ENCODE results near the gene GEMIN8. TPM values are rescaled to one million over a fixed set of nuclear protein-coding genes. Genes with fewer than 3 reads are reported as not detected.

GEMIN8 gene
- total RNA-seq, 1 donor from 2014 or later, result 7.9 TPM

DNA sequence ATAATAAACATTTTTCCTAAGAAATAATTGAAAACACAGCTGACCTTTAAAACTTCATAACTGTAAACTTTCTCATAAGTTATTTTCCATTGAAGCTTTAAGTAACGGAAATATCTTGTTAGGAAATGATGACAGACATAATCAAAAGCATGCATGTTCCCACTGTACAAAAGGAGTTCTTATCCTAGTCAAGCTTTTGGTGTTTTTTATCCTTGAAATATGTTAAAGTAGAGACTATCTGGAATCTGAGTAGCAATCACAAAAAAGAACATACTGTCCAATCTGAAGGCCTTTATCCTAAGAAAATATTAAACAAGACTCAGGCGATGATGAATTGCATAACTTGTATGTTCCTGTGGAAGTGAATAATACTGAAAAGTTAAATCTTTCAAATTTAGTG is 14.4 kb downstream of the GEMIN8 start:
- Histone ChIP-seq H3K27me3 (ENCODE audit: control insufficient read depth, insufficient read depth, low read length) (no peaks in the 10 kb centered on the region), H3K36me3 (ENCODE audit: control insufficient read depth, insufficient read depth, low read length) (no peaks in the 10 kb centered on the region), H3K4me3 (ENCODE audit: low read depth, low read length) (no peak overlapping the region)
- no peak for DNase-seq (ENCODE audit: low read depth)
- TF ChIP-seq, protein P1, sequence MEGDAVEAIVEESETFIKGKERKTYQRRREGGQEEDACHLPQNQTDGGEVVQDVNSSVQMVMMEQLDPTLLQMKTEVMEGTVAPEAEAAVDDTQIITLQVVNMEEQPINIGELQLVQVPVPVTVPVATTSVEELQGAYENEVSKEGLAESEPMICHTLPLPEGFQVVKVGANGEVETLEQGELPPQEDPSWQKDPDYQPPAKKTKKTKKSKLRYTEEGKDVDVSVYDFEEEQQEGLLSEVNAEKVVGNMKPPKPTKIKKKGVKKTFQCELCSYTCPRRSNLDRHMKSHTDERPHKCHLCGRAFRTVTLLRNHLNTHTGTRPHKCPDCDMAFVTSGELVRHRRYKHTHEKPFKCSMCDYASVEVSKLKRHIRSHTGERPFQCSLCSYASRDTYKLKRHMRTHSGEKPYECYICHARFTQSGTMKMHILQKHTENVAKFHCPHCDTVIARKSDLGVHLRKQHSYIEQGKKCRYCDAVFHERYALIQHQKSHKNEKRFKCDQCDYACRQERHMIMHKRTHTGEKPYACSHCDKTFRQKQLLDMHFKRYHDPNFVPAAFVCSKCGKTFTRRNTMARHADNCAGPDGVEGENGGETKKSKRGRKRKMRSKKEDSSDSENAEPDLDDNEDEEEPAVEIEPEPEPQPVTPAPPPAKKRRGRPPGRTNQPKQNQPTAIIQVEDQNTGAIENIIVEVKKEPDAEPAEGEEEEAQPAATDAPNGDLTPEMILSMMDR (IDR thresholded peaks at IDR 0.05; ENCODE audit: insufficient read depth, low read length, severe bottlenecking), result no peak
- no peak for FAIRE-seq

DNA sequence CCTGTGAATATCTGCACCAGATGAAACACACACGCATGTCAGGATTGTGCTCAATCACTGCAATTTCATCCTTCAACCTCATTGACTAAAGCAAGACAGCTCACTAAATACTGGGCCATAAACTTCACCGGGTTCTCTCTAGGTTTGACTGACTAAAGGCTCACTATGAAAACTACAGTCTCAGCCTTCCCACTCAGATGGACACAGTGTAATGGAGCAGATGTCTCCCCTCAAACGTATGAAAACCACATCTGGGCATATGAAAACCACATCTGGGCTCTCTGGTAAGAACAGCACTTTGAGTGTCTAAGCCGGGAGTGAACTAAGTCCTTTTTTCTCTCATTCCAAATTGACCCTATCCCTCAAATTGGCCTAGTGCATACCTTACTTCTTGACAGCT is 15.2 kb downstream of the GEMIN8 start:
- no peak overlapping the region for H3K4me3 ChIP-seq (ENCODE audit: low read depth, low read length)
- H3K27me3 ChIP-seq (ENCODE audit: control insufficient read depth, insufficient read depth, low read length), result no peaks in the 10 kb centered on the region
- TF ChIP-seq, protein P1 (IDR thresholded peaks at IDR 0.05; ENCODE audit: insufficient read depth, low read length, severe bottlenecking), result no peak
- DNase-seq (ENCODE audit: low read depth), result no peak
- no peak for FAIRE-seq
- H3K36me3 ChIP-seq (ENCODE audit: control insufficient read depth, insufficient read depth, low read length), result no peaks in the 10 kb centered on the region

DNA sequence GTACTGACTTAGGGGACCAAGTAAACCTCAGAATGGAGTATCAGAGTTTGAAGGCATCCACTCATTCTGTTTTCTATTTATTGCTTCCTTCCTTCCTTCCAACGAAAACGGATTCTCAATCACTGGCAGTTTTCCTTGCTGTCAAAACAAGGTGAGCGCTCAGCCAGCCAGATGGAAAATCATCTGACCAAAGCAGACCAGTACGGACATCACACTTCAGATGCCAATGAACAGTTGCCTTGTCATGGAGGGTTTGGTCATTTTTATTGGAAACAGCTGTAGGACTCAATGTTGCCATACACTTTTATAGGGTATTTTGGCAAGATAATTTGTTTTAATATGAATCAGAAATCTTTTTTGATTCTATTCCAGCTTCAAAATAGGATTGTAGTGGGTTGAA is 16.6 kb downstream of the GEMIN8 start:
- TF ChIP-seq, protein P1 (IDR thresholded peaks at IDR 0.05; ENCODE audit: insufficient read depth, low read length, severe bottlenecking), result no peak
- no peaks in the 10 kb centered on the region for H3K27me3 ChIP-seq (ENCODE audit: control insufficient read depth, insufficient read depth, low read length)
- peaks cover 2% of the 10 kb centered on the region for H3K36me3 ChIP-seq (ENCODE audit: control insufficient read depth, insufficient read depth, low read length)
- FAIRE-seq, result no peak
- H3K4me3 ChIP-seq (ENCODE audit: low read depth, low read length), result no peak overlapping the region
- no peak for DNase-seq (ENCODE audit: low read depth)

DNA sequence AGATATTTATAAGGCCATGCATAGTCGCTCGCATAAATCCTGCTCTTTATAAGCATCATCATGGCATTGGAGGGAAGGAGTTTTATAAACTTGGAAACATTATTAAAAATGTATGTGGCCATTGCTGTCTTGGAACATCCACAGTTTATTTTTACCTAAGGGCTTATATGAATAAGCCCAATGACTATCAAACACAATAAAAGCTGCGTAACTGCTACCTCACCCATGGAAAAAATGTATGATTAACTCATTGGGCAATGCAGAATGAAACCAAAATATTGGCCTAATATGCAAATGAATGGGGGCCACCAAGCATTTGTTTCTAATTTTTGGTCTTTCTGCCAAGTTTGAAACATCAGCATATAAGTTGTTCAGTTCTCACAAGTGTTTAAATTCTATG is 19.1 kb downstream of the GEMIN8 start:
- DNase-seq (ENCODE audit: low read depth) (peak; percentile 71), FAIRE-seq (no peak)
- Histone ChIP-seq H3K27me3 (ENCODE audit: control insufficient read depth, insufficient read depth, low read length) (no peaks in the 10 kb centered on the region), H3K36me3 (ENCODE audit: control insufficient read depth, insufficient read depth, low read length) (peaks cover 2% of the 10 kb centered on the region), H3K4me3 (ENCODE audit: low read depth, low read length) (no peak overlapping the region)
- TF ChIP-seq, protein P1 (IDR thresholded peaks at IDR 0.05; ENCODE audit: insufficient read depth, low read length, severe bottlenecking), result no peak

DNA sequence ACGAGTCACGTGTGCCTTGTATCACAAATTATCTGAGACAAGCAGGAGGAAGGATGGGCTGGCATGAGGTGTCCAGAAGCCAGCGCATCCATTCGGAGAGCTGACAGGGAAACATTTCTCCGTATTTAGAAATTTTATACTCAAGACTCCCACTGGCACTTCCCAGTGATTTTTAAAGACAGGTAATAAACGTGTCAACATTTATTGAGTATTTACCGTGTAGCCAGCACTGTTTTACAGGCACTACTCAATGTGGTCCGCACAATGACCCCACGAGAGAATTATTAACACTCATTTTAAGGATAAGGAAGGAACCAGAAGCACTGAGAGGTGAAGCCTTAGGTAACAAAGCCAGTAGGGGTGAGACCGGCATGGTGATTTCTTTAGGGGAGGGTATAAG is 23.2 kb downstream of the GEMIN8 start:
- Histone ChIP-seq H3K27me3 (ENCODE audit: control insufficient read depth, insufficient read depth, low read length) (no peaks in the 10 kb centered on the region), H3K36me3 (ENCODE audit: control insufficient read depth, insufficient read depth, low read length) (peaks cover 2% of the 10 kb centered on the region), H3K4me3 (ENCODE audit: low read depth, low read length) (no peak overlapping the region)
- DNase-seq (ENCODE audit: low read depth) (no peak), FAIRE-seq (no peak)
- TF ChIP-seq, protein P1 (IDR thresholded peaks at IDR 0.05; ENCODE audit: insufficient read depth, low read length, severe bottlenecking), result no peak

DNA sequence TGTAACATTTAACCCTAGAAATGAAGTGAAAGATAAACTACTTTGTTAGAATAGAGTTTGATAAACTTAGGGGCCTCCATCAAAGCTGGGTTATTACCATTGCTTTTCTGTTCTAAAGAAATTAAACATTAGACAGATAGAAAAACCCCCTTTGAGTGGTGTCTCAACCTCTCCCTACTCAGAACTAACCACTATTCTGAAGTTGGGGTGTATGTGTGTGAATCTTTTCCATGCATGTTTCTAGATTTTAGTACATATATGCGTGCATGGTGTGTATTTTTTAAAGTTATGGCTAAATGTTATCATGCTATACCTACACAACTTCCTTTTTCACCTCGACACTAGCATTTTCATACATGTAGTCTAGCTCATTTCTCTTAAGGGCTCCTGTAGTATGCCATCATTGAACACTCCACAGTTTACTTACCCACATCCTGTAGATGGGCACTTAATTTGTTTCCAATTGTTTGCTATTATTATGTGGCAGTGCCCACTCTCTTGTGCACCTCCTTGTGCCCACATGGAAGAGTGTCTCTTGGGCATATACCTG is 25.7 kb downstream of the GEMIN8 start:
- TF ChIP-seq, protein P1 (IDR thresholded peaks at IDR 0.05; ENCODE audit: insufficient read depth, low read length, severe bottlenecking), result no peak
- FAIRE-seq, result no peak
- H3K36me3 ChIP-seq (ENCODE audit: control insufficient read depth, insufficient read depth, low read length), result peaks cover 2% of the 10 kb centered on the region
- H3K4me3 ChIP-seq (ENCODE audit: low read depth, low read length), result no peak overlapping the region
- H3K27me3 ChIP-seq (ENCODE audit: control insufficient read depth, insufficient read depth, low read length), result no peaks in the 10 kb centered on the region
- no peak for DNase-seq (ENCODE audit: low read depth)
